NCI-H345 (cell line): ENCODE results near the gene GRK5.
A peak's percentile ranks its signal among the peaks of the same experiment; 100 is the strongest.
"Not testable (repeated sequence)": the region's sequence is repeated elsewhere in the genome, so short reads cannot be mapped to it uniquely, and the experiment has no call there.

Experiments used
- DNase-seq: peaks from one replicate; lab custom pipeline; 2025; lab: John Stamatoyannopoulos, UW

Gene GRK5

GRCh38 chr10:119251315-119251708 lies 43.9 kb downstream of the GRK5 start:
- no peak for DNase-seq

GRCh38 chr10:119252051-119252465 lies 44.7 kb downstream of the GRK5 start:
- DNase-seq, result no peak

GRCh38 chr10:119252470-119253151 lies 45.2 kb downstream of the GRK5 start:
- DNase-seq, result no peak

GRCh38 chr10:119253433-119254174 lies 46.2 kb downstream of the GRK5 start:
- no peak for DNase-seq

GRCh38 chr10:119254335-119254734 lies 47.0 kb downstream of the GRK5 start:
- DNase-seq, result no peak

- no peak for DNase-seq
Measured at GRCh38 chr10:119256030-119256429, 48.7 kb downstream of the GRK5 start.

- DNase-seq, result no peak
Measured at GRCh38 chr10:119256897-119257296, 49.5 kb downstream of the GRK5 start.

- no peak for DNase-seq
Measured at GRCh38 chr10:119257899-119258419, 50.6 kb downstream of the GRK5 start.

- no peak for DNase-seq
Measured at GRCh38 chr10:119259345-119259744, 52.0 kb downstream of the GRK5 start.

GRCh38 chr10:119261016-119261415 lies 53.6 kb downstream of the GRK5 start:
- DNase-seq, result not testable (repeated sequence)

- peak; percentile 59 for DNase-seq
Measured at GRCh38 chr10:119263951-119264617, 56.7 kb downstream of the GRK5 start.

GRCh38 chr10:119265691-119266090 lies 58.3 kb downstream of the GRK5 start:
- no peak for DNase-seq

GRCh38 chr10:119267384-119267783 lies 60.0 kb downstream of the GRK5 start:
- no peak for DNase-seq

GRCh38 chr10:119268428-119268827 lies 61.1 kb downstream of the GRK5 start:
- no peak for DNase-seq

- no peak for DNase-seq
Measured at GRCh38 chr10:119268871-119269506, 61.6 kb downstream of the GRK5 start.

GRCh38 chr10:119269737-119270136 lies 62.4 kb downstream of the GRK5 start:
- no peak for DNase-seq

- no peak for DNase-seq
Measured at GRCh38 chr10:119270762-119271366, 63.5 kb downstream of the GRK5 start.

- not testable (repeated sequence) for DNase-seq
Measured at GRCh38 chr10:119272338-119272734, 65.0 kb downstream of the GRK5 start.

- no peak for DNase-seq
Measured at GRCh38 chr10:119272736-119273135, 65.4 kb downstream of the GRK5 start.

- no peak for DNase-seq
Measured at GRCh38 chr10:119273413-119273812, 66.0 kb downstream of the GRK5 start.

- DNase-seq, result no peak
Measured at GRCh38 chr10:119274519-119275045, 67.2 kb downstream of the GRK5 start.

- no peak for DNase-seq
Measured at GRCh38 chr10:119275085-119275484, 67.7 kb downstream of the GRK5 start.
